ENCODE results near the gene ZDHHC14.

Gene ZDHHC14

GRCh38 chr6:157481189-157481864 lies 100.3 kb downstream of the ZDHHC14 start:
- Histone ChIP-seq H3K27me3 (ENCODE audit: control insufficient read depth in 1 of 2, insufficient read depth in 2 of 2, low read length in 2 of 2) (no peaks in the 10 kb centered on the region), H3K9ac (ENCODE audit: low read length in 2 of 2) (no peak overlapping the region), H3K27ac (ENCODE audit: low read length) (no peak overlapping the region), H3K9me3 (ENCODE audit: control insufficient read depth in 2 of 2, low read length in 2 of 2) (no peaks in the 10 kb centered on the region), H3K36me3 (ENCODE audit: control insufficient read depth in 2 of 2, insufficient read depth in 2 of 2, low read length in 2 of 2) (no peaks in the 10 kb centered on the region), H3K4me1 (ENCODE audit: control insufficient read depth, insufficient read depth, low read length) (no peaks in the 10 kb centered on the region), H3K4me3 (ENCODE audit: low read length in 2 of 2) (no peak overlapping the region)

- Histone ChIP-seq H3K27ac (ENCODE audit: low read length) (no peak overlapping the region), H3K9me3 (ENCODE audit: control insufficient read depth in 2 of 2, low read length in 2 of 2) (no peaks in the 10 kb centered on the region), H3K9ac (ENCODE audit: low read length in 2 of 2) (no peak overlapping the region), H3K4me1 (ENCODE audit: control insufficient read depth, insufficient read depth, low read length) (no peaks in the 10 kb centered on the region), H3K4me3 (ENCODE audit: low read length in 2 of 2) (no peak overlapping the region), H3K36me3 (ENCODE audit: control insufficient read depth in 2 of 2, insufficient read depth in 2 of 2, low read length in 2 of 2) (no peaks in the 10 kb centered on the region), H3K27me3 (ENCODE audit: control insufficient read depth in 1 of 2, insufficient read depth in 2 of 2, low read length in 2 of 2) (no peaks in the 10 kb centered on the region)
These were observed 100.9 kb downstream of the ZDHHC14 start for GRCh38 chr6:157481865-157482249.

GRCh38 chr6:157483770-157484169 lies 102.8 kb downstream of the ZDHHC14 start:
- no peaks in the 10 kb centered on the region for H3K27me3 ChIP-seq (ENCODE audit: control insufficient read depth in 1 of 2, insufficient read depth in 2 of 2, low read length in 2 of 2)
- H3K27ac ChIP-seq (ENCODE audit: low read length) = no peak overlapping the region
- no peaks in the 10 kb centered on the region for H3K36me3 ChIP-seq (ENCODE audit: control insufficient read depth in 2 of 2, insufficient read depth in 2 of 2, low read length in 2 of 2)
- H3K4me3 ChIP-seq (ENCODE audit: low read length in 2 of 2) = no peak overlapping the region
- H3K9ac ChIP-seq (ENCODE audit: low read length in 2 of 2) = no peak overlapping the region
- no peaks in the 10 kb centered on the region for H3K9me3 ChIP-seq (ENCODE audit: control insufficient read depth in 2 of 2, low read length in 2 of 2)
- peaks cover 5% of the 10 kb centered on the region for H3K4me1 ChIP-seq (ENCODE audit: control insufficient read depth, insufficient read depth, low read length)

GRCh38 chr6:157484181-157484580 lies 103.2 kb downstream of the ZDHHC14 start:
- Histone ChIP-seq H3K4me3 (ENCODE audit: low read length in 2 of 2) (no peak overlapping the region), H3K27me3 (ENCODE audit: control insufficient read depth in 1 of 2, insufficient read depth in 2 of 2, low read length in 2 of 2) (no peaks in the 10 kb centered on the region), H3K36me3 (ENCODE audit: control insufficient read depth in 2 of 2, insufficient read depth in 2 of 2, low read length in 2 of 2) (no peaks in the 10 kb centered on the region), H3K9ac (ENCODE audit: low read length in 2 of 2) (no peak overlapping the region), H3K9me3 (ENCODE audit: control insufficient read depth in 2 of 2, low read length in 2 of 2) (no peaks in the 10 kb centered on the region), H3K4me1 (ENCODE audit: control insufficient read depth, insufficient read depth, low read length) (peaks cover 5% of the 10 kb centered on the region), H3K27ac (ENCODE audit: low read length) (no peak overlapping the region)

- H3K36me3 ChIP-seq (ENCODE audit: control insufficient read depth in 2 of 2, insufficient read depth in 2 of 2, low read length in 2 of 2) = no peaks in the 10 kb centered on the region
- H3K27me3 ChIP-seq (ENCODE audit: control insufficient read depth in 1 of 2, insufficient read depth in 2 of 2, low read length in 2 of 2) = no peaks in the 10 kb centered on the region
- no peaks in the 10 kb centered on the region for H3K9me3 ChIP-seq (ENCODE audit: control insufficient read depth in 2 of 2, low read length in 2 of 2)
- H3K27ac ChIP-seq (ENCODE audit: low read length) = no peak overlapping the region
- H3K4me3 ChIP-seq (ENCODE audit: low read length in 2 of 2) = no peak overlapping the region
- H3K4me1 ChIP-seq (ENCODE audit: control insufficient read depth, insufficient read depth, low read length) = peaks cover 5% of the 10 kb centered on the region
- H3K9ac ChIP-seq (ENCODE audit: low read length in 2 of 2) = no peak overlapping the region
These were observed 105.6 kb downstream of the ZDHHC14 start for GRCh38 chr6:157486572-157486971.

- no peaks in the 10 kb centered on the region for H3K9me3 ChIP-seq (ENCODE audit: control insufficient read depth in 2 of 2, low read length in 2 of 2)
- H3K27ac ChIP-seq (ENCODE audit: low read length) = no peak overlapping the region
- H3K9ac ChIP-seq (ENCODE audit: low read length in 2 of 2) = no peak overlapping the region
- H3K4me3 ChIP-seq (ENCODE audit: low read length in 2 of 2) = no peak overlapping the region
- no peaks in the 10 kb centered on the region for H3K27me3 ChIP-seq (ENCODE audit: control insufficient read depth in 1 of 2, insufficient read depth in 2 of 2, low read length in 2 of 2)
- peaks cover 5% of the 10 kb centered on the region for H3K4me1 ChIP-seq (ENCODE audit: control insufficient read depth, insufficient read depth, low read length)
- H3K36me3 ChIP-seq (ENCODE audit: control insufficient read depth in 2 of 2, insufficient read depth in 2 of 2, low read length in 2 of 2) = no peaks in the 10 kb centered on the region
These were observed 106.3 kb downstream of the ZDHHC14 start for GRCh38 chr6:157487110-157487773.

- Histone ChIP-seq H3K9ac (ENCODE audit: low read length in 2 of 2) (no peak overlapping the region), H3K9me3 (ENCODE audit: control insufficient read depth in 2 of 2, low read length in 2 of 2) (no peaks in the 10 kb centered on the region), H3K36me3 (ENCODE audit: control insufficient read depth in 2 of 2, insufficient read depth in 2 of 2, low read length in 2 of 2) (no peaks in the 10 kb centered on the region), H3K4me3 (ENCODE audit: low read length in 2 of 2) (no peak overlapping the region), H3K4me1 (ENCODE audit: control insufficient read depth, insufficient read depth, low read length) (peaks cover 5% of the 10 kb centered on the region), H3K27ac (ENCODE audit: low read length) (no peak overlapping the region), H3K27me3 (ENCODE audit: control insufficient read depth in 1 of 2, insufficient read depth in 2 of 2, low read length in 2 of 2) (no peaks in the 10 kb centered on the region)
These were observed 107.1 kb downstream of the ZDHHC14 start for GRCh38 chr6:157488058-157488457.

GRCh38 chr6:157488716-157489118 lies 107.7 kb downstream of the ZDHHC14 start:
- Histone ChIP-seq H3K27ac (ENCODE audit: low read length) (no peak overlapping the region), H3K9me3 (ENCODE audit: control insufficient read depth in 2 of 2, low read length in 2 of 2) (no peaks in the 10 kb centered on the region), H3K9ac (ENCODE audit: low read length in 2 of 2) (no peak overlapping the region), H3K27me3 (ENCODE audit: control insufficient read depth in 1 of 2, insufficient read depth in 2 of 2, low read length in 2 of 2) (no peaks in the 10 kb centered on the region), H3K4me3 (ENCODE audit: low read length in 2 of 2) (no peak overlapping the region), H3K4me1 (ENCODE audit: control insufficient read depth, insufficient read depth, low read length) (peaks cover 5% of the 10 kb centered on the region), H3K36me3 (ENCODE audit: control insufficient read depth in 2 of 2, insufficient read depth in 2 of 2, low read length in 2 of 2) (no peaks in the 10 kb centered on the region)

GRCh38 chr6:157490611-157491269 lies 109.8 kb downstream of the ZDHHC14 start:
- H3K27me3 ChIP-seq (ENCODE audit: control insufficient read depth in 1 of 2, insufficient read depth in 2 of 2, low read length in 2 of 2) = no peaks in the 10 kb centered on the region
- H3K36me3 ChIP-seq (ENCODE audit: control insufficient read depth in 2 of 2, insufficient read depth in 2 of 2, low read length in 2 of 2) = no peaks in the 10 kb centered on the region
- H3K4me3 ChIP-seq (ENCODE audit: low read length in 2 of 2) = no peak overlapping the region
- peaks cover 5% of the 10 kb centered on the region for H3K4me1 ChIP-seq (ENCODE audit: control insufficient read depth, insufficient read depth, low read length)
- H3K9me3 ChIP-seq (ENCODE audit: control insufficient read depth in 2 of 2, low read length in 2 of 2) = no peaks in the 10 kb centered on the region
- H3K27ac ChIP-seq (ENCODE audit: low read length) = no peak overlapping the region
- no peak overlapping the region for H3K9ac ChIP-seq (ENCODE audit: low read length in 2 of 2)

GRCh38 chr6:157491571-157492232 lies 110.7 kb downstream of the ZDHHC14 start:
- Histone ChIP-seq H3K9me3 (ENCODE audit: control insufficient read depth in 2 of 2, low read length in 2 of 2) (peaks cover 0 to 1% of the 10 kb centered on the region in 2 donors), H3K27me3 (ENCODE audit: control insufficient read depth in 1 of 2, insufficient read depth in 2 of 2, low read length in 2 of 2) (no peaks in the 10 kb centered on the region), H3K4me3 (ENCODE audit: low read length in 2 of 2) (no peak overlapping the region), H3K9ac (ENCODE audit: low read length in 2 of 2) (no peak overlapping the region), H3K4me1 (ENCODE audit: control insufficient read depth, insufficient read depth, low read length) (peaks cover 5% of the 10 kb centered on the region), H3K36me3 (ENCODE audit: control insufficient read depth in 2 of 2, insufficient read depth in 2 of 2, low read length in 2 of 2) (no peaks in the 10 kb centered on the region), H3K27ac (ENCODE audit: low read length) (no peak overlapping the region)
